GM21423 (cell line): ENCODE results near the gene TSKS.

ENCODE experiments used
- ATAC-seq: cut with Tn5 transposase; IDR thresholded peaks from one replicate; pipeline ENCODE4 v1.9.1; 2021; ENCODE audit warnings: mild to moderate bottlenecking, moderate library complexity; ENCODE audit not compliant: unreplicated experiment

TSKS gene

GRCh38 chr19:49763230-49763629 is at the start of gene TSKS:
Gene TSKS (minus strand): TSS chr19:49763306. CDS start chr19:49763247, 59 bp downstream.
- ATAC-seq, result no peak

GRCh38 chr19:49812452-49812996 is 49.4 kb upstream of the TSKS start:
- no peak for ATAC-seq

- ATAC-seq, result no peak
Observed at GRCh38 chr19:49811328-49811727, 48.2 kb upstream of the TSKS start.

- no peak for ATAC-seq
Observed at GRCh38 chr19:49809941-49810389, 46.9 kb upstream of the TSKS start.

- no peak for ATAC-seq
Observed at GRCh38 chr19:49809160-49809940, 46.2 kb upstream of the TSKS start.

- no peak for ATAC-seq
Observed at GRCh38 chr19:49808711-49809159, 45.6 kb upstream of the TSKS start.

- no peak for ATAC-seq
Observed at GRCh38 chr19:49807904-49808675, 45.0 kb upstream of the TSKS start.

- no peak for ATAC-seq
Observed at GRCh38 chr19:49807058-49807903, 44.2 kb upstream of the TSKS start.

GRCh38 chr19:49806620-49806959 is 43.5 kb upstream of the TSKS start:
- no peak for ATAC-seq

- ATAC-seq, result no peak
Observed at GRCh38 chr19:49805822-49806619, 42.9 kb upstream of the TSKS start.

GRCh38 chr19:49803529-49803856 is 40.4 kb upstream of the TSKS start:
- no peak for ATAC-seq

GRCh38 chr19:49802836-49803528 is 39.9 kb upstream of the TSKS start:
- ATAC-seq, result no peak

GRCh38 chr19:49801966-49802661 is 39.0 kb upstream of the TSKS start:
- ATAC-seq, result no peak

- no peak for ATAC-seq
Observed at GRCh38 chr19:49801401-49801888, 38.3 kb upstream of the TSKS start.

- no peak for ATAC-seq
Observed at GRCh38 chr19:49800771-49801170, 37.7 kb upstream of the TSKS start.

GRCh38 chr19:49799798-49800376 is 36.8 kb upstream of the TSKS start:
- ATAC-seq, result no peak

- ATAC-seq, result no peak
Observed at GRCh38 chr19:49799271-49799797, 36.2 kb upstream of the TSKS start.

- ATAC-seq, result no peak
Observed at GRCh38 chr19:49798574-49798973, 35.5 kb upstream of the TSKS start.
